Vagina (tissue), 2 donors: ENCODE results near the gene ASCC3. TPM values are rescaled to one million over a fixed set of nuclear protein-coding genes. Genes with fewer than 3 reads are reported as not detected.

Source experiments
- DNase-seq, 2 donors: peaks; one replicate each; pipeline ENCODE4 v3.0.0-alpha.2; 2017; ENCODE audit errors: extremely low spot score in 2 of 2
- H3K27ac ChIP-seq: fragments of 200-600 bp; sonication (generic); one replicate; pipeline ENCODE4 v1.5.1; 2019
- H3K27me3 ChIP-seq: fragments of 200-600 bp; sonication (generic); one replicate; pipeline ENCODE4 v1.5.1; 2019
- H3K36me3 ChIP-seq, 2 donors: fragments of 200-600 bp; sonication (generic); one replicate each; pipeline ENCODE4 v1.5.1; 2017 to 2019
- H3K4me1 ChIP-seq: fragments of 200-600 bp; sonication (generic); one replicate; pipeline ENCODE4 v1.5.1; 2019
- H3K4me3 ChIP-seq, 2 donors: fragments of 200-600 bp; sonication (generic); 1 replicate in 1 of 2; 2 replicates in 1 of 2; pipeline ENCODE4 v1.5.1; 2016 to 2019
- H3K9me3 ChIP-seq: fragments of 200-600 bp; sonication (generic); one replicate; pipeline ENCODE4 v1.5.1; 2019
- CTCF ChIP-seq, 3 experiments: fragments of 450-650 bp in 2 of 3; fragments of 200-600 bp in 1 of 3; sonication (generic) in 1 of 3; IDR thresholded peaks; one replicate each; pipeline ENCODE4 v1.5.1; 2017 to 2019; ENCODE audit warnings: antibody characterized with exemption in 3 of 3, mild to moderate bottlenecking in 2 of 3, moderate library complexity in 2 of 3
- POLR2A ChIP-seq, 2 donors: fragments of 450-650 bp; IDR thresholded peaks; one replicate each; pipeline ENCODE4 v1.6.1; 2017; ENCODE audit warnings: antibody characterized with exemption in 2 of 2, mild to moderate bottlenecking in 2 of 2, moderate library complexity in 2 of 2
- POLR2AphosphoS5 ChIP-seq, 2 donors: sonication (generic); formaldehyde crosslinking; IDR thresholded peaks; one replicate each; pipeline ENCODE4 v1.9.0; 2017; ENCODE audit warnings: antibody characterized with exemption in 2 of 2, mild to moderate bottlenecking in 2 of 2, low read depth in 1 of 2; ENCODE audit not compliant: insufficient read depth in 1 of 2
- intact Hi-C: fragments of 100-400 bp; cut with DNase I; formaldehyde crosslinking; loops from one replicate; pipeline ENCODE4 v1.15.1; 2023
- total RNA-seq: library from RNA; depleted of rRNA; stranded (reverse); fragments of >200 nt; gene quantifications from one replicate; pipeline ENCODE4 v1.2.3, GENCODE V29; 2016

Gene ASCC3
- total RNA-seq, 1 donor from 2014 or later, result 44.7 TPM

- Histone ChIP-seq H3K36me3 (no peaks in the 10 kb centered on the region), H3K27me3 (no peaks in the 10 kb centered on the region), H3K4me1 (no peaks in the 10 kb centered on the region), H3K4me3 (no peak overlapping the region), H3K9me3 (no peaks in the 10 kb centered on the region), H3K27ac (no peak overlapping the region)
- DNase-seq, result no peak
- intact Hi-C loops, result no loop called here
- no peak for TF ChIP-seq POLR2AphosphoS5 (IDR thresholded peaks at IDR 0.05; ENCODE audit: insufficient read depth in 1 of 2, low read depth in 1 of 2)
- no peak for TF ChIP-seq CTCF (IDR thresholded peaks at IDR 0.05)
- no peak for TF ChIP-seq POLR2A (IDR thresholded peaks at IDR 0.05)
Observed at GRCh38 chr6:100731411-100731810, 149.7 kb downstream of the ASCC3 start.

GRCh38 chr6:100730001-100730980 is 150.8 kb downstream of the ASCC3 start:
- H3K27me3 ChIP-seq, result no peaks in the 10 kb centered on the region
- no peak overlapping the region for H3K4me3 ChIP-seq
- H3K9me3 ChIP-seq, result no peaks in the 10 kb centered on the region
- no peak overlapping the region for H3K27ac ChIP-seq
- no peaks in the 10 kb centered on the region for H3K4me1 ChIP-seq
- DNase-seq, result no peak
- H3K36me3 ChIP-seq, result no peaks in the 10 kb centered on the region
- TF ChIP-seq POLR2A (IDR thresholded peaks at IDR 0.05) (no peak), CTCF (IDR thresholded peaks at IDR 0.05) (no peak), POLR2AphosphoS5 (IDR thresholded peaks at IDR 0.05; ENCODE audit: insufficient read depth in 1 of 2, low read depth in 1 of 2) (no peak)
- intact Hi-C loops, result no loop called here

GRCh38 chr6:100726666-100727065 is 154.5 kb downstream of the ASCC3 start:
- H3K4me1 ChIP-seq, result no peaks in the 10 kb centered on the region
- no peaks in the 10 kb centered on the region for H3K27me3 ChIP-seq
- DNase-seq, result no peak
- no peak overlapping the region for H3K4me3 ChIP-seq
- H3K27ac ChIP-seq, result no peak overlapping the region
- no peaks in the 10 kb centered on the region for H3K9me3 ChIP-seq
- no peak for TF ChIP-seq POLR2AphosphoS5 (IDR thresholded peaks at IDR 0.05; ENCODE audit: insufficient read depth in 1 of 2, low read depth in 1 of 2)
- no peak for TF ChIP-seq POLR2A (IDR thresholded peaks at IDR 0.05)
- no peak for TF ChIP-seq CTCF (IDR thresholded peaks at IDR 0.05)
- H3K36me3 ChIP-seq, result no peaks in the 10 kb centered on the region
- intact Hi-C loops, result no loop called here

DNA sequence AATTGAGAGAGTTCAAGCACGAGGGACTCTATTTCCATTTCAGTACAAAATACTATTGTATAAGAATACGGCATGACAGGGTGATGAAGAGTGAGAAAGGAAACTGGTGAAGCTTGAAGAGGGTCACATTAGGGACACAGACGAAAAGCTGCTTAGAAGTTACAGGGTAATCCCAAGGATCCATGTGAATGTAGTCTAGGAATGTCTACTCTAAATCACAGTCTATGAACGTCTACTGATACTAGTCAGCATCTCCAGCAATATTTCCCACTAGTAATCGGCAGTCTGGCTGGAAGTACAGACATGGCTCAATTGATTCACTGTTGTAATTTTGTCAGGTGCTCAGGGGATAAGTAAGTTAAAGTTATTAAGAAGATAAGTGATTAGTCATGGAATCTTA is 156.4 kb downstream of the ASCC3 start:
- intact Hi-C loops, result no loop called here
- H3K4me3 ChIP-seq, result no peak overlapping the region
- TF ChIP-seq POLR2A (IDR thresholded peaks at IDR 0.05) (no peak), POLR2AphosphoS5 (IDR thresholded peaks at IDR 0.05; ENCODE audit: insufficient read depth in 1 of 2, low read depth in 1 of 2) (no peak), CTCF (IDR thresholded peaks at IDR 0.05) (no peak)

GRCh38 chr6:100724222-100724621 is 156.9 kb downstream of the ASCC3 start:
- no peak overlapping the region for H3K4me3 ChIP-seq
- TF ChIP-seq POLR2A (IDR thresholded peaks at IDR 0.05) (no peak), CTCF (IDR thresholded peaks at IDR 0.05) (no peak), POLR2AphosphoS5 (IDR thresholded peaks at IDR 0.05; ENCODE audit: insufficient read depth in 1 of 2, low read depth in 1 of 2) (no peak)
- no peak for DNase-seq
- no peak overlapping the region for H3K27ac ChIP-seq
- no peaks in the 10 kb centered on the region for H3K9me3 ChIP-seq
- intact Hi-C loops, result no loop called here
- H3K27me3 ChIP-seq, result no peaks in the 10 kb centered on the region
- no peaks in the 10 kb centered on the region for H3K36me3 ChIP-seq
- no peaks in the 10 kb centered on the region for H3K4me1 ChIP-seq

More for the DNA sequence above, 156.4 kb downstream of the ASCC3 start:
- Histone ChIP-seq H3K27ac (no peak overlapping the region), H3K27me3 (no peaks in the 10 kb centered on the region), H3K9me3 (no peaks in the 10 kb centered on the region), H3K36me3 (no peaks in the 10 kb centered on the region), H3K4me1 (no peaks in the 10 kb centered on the region)
- DNase-seq, result no peak
